Coronary artery (tissue), 2 donors: ENCODE measurements around the gene ITGA2.
"Not testable (repeated sequence)": the region's sequence is repeated elsewhere in the genome, so short reads cannot be mapped to it uniquely, and the experiment has no call there.

Experiments used
- DNase-seq: peaks from one replicate; pipeline ENCODE4 v3.0.0-alpha.2; 2017; ENCODE audit warnings: low spot score
- H3K27ac ChIP-seq, 2 donors: fragments of 200-600 bp; sonication (generic); one replicate each; pipeline ENCODE4 v1.5.1; 2016 to 2019
- H3K4me3 ChIP-seq: fragments of 200-600 bp; sonication (generic); 2 replicates; pipeline ENCODE4 v1.5.1; 2016; ENCODE audit warnings: mild to moderate bottlenecking, moderate library complexity
- TF ChIP-seq, protein P1 (sequence below): fragments of 200-600 bp; sonication (generic); IDR thresholded peaks from one replicate; pipeline ENCODE4 v1.5.1; 2019; ENCODE audit warnings: antibody characterized with exemption

Gene ITGA2

DNA sequence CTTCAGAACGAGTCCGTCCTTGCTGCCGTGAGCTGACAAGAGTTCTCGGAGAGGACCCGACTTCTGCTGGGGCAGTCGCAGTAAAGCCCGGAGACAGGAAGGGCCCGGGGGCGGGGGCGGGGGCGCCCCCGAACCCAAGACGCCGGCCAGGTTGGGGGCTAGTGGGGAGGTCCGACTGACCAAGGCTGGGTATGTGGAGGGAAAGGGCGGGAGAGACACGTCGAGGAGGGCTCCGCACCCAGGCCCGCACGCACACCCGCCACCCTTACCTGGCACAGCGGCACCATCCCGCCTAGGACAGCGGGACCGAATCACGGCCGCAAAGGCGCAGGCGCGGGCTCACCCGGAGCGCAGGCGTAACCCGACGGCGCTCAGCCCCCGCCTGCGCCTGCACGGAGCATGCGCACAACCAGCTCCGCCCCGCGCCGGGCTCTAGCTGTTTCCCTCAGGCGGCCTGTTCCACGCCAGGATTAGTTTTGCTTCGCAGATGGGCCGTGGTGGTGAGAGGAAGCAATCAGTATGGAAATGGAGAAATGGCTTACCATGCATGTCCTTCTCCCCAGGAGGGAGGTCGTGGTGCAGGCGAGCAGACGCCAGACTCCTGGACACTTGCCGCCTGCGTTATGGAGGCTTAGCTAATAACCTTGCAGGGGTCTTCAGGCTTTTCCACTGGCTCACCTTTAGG lies 120.4 kb downstream of the ITGA2 start, which contains the start of gene MOCS2:
TSS of gene MOCS2 (minus strand) at position 315 of the 685 bp plus-strand sequence. CDS start 2,583 bp downstream, outside the sequence.
- peak; percentile 90 for DNase-seq
- TF ChIP-seq, protein P1, sequence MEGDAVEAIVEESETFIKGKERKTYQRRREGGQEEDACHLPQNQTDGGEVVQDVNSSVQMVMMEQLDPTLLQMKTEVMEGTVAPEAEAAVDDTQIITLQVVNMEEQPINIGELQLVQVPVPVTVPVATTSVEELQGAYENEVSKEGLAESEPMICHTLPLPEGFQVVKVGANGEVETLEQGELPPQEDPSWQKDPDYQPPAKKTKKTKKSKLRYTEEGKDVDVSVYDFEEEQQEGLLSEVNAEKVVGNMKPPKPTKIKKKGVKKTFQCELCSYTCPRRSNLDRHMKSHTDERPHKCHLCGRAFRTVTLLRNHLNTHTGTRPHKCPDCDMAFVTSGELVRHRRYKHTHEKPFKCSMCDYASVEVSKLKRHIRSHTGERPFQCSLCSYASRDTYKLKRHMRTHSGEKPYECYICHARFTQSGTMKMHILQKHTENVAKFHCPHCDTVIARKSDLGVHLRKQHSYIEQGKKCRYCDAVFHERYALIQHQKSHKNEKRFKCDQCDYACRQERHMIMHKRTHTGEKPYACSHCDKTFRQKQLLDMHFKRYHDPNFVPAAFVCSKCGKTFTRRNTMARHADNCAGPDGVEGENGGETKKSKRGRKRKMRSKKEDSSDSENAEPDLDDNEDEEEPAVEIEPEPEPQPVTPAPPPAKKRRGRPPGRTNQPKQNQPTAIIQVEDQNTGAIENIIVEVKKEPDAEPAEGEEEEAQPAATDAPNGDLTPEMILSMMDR = no peak
- peak within 1 kb of the TSS; percentile 72 to 86 for H3K27ac ChIP-seq
- peak within 1 kb of the TSS; percentile 84 for H3K4me3 ChIP-seq

DNA sequence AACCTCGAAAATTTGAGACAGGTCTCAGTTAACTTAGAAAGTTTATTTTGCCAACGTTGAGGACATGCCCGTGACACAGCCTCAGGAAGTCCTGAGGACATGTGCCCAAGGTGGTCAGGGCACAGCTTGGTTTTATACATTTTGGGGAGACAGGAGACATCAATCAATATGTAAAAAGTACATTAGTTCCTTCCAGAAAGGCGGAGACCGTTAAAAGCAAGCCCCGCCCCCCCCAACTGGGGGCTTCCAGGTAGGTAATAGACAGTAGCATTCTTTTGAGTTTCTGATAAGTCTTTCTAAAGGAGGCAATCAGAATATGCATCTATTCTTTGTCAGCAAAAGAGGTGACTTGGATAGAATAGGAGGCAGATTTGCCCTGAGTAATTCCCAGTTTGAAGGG lies 121.0 kb downstream of the ITGA2 start:
- DNase-seq = no peak
- TF ChIP-seq, protein P1 = no peak

DNA sequence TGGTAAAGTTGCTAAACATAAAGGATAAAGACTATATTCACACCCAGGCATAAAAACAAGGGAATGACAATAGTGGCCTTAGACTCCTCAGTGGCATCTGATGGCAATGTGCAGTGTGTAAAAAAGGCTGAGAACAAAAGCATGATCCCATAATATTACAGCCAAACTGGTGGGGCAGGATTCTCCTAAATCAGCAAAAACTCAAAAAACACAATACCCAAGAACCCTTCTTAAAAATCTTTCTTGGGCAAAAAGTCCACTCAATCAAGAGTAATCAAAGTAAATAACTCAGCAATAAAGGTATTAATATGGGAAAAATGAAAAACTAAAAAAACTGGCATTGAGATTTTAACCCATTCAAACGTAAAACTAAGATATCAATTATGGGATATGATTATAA lies 122.0 kb downstream of the ITGA2 start:
- TF ChIP-seq, protein P1 = no peak
- Histone ChIP-seq H3K27ac (no peak overlapping the region), H3K4me3 (no peak overlapping the region)
- DNase-seq = no peak

More for the DNA sequence above, 121.0 kb downstream of the ITGA2 start:
- Histone ChIP-seq H3K4me3 (peak overlapping the region; percentile 84), H3K27ac (peak overlapping the region; percentile 72 to 86)

- H3K4me3 ChIP-seq, DNase-seq, H3K27ac ChIP-seq: not testable (repeated sequence)
Observed at GRCh38 chr5:53112307-53112706, 123.2 kb downstream of the ITGA2 start.

GRCh38 chr5:53112909-53113308 lies 123.8 kb downstream of the ITGA2 start:
- Histone ChIP-seq H3K27ac (no peak overlapping the region), H3K4me3 (no peak overlapping the region)
- no peak for DNase-seq
- TF ChIP-seq, protein P1 = no peak

DNA sequence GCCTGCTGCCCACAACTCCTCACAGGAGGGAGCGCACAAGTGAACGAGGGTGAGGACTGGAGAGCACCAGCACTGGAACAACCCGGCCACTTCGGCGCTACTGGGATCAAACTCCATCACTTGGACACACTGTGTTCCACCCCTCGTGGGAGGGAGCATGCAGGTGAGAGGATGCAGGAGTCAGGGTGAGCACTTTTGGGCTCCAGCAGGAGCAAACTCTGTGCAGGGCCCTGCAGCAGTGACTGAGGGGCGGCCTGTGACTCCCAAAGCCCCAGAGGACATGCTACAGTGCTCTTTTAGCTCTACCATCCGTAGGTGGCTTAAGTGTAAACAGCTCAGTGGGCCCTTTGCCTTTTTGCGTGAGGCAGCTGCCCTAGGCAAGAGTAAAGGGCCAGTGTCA lies 124.8 kb downstream of the ITGA2 start:
- no peak overlapping the region for H3K4me3 ChIP-seq
- H3K27ac ChIP-seq = no peak overlapping the region
- no peak for DNase-seq
- TF ChIP-seq, protein P1 = no peak

DNA sequence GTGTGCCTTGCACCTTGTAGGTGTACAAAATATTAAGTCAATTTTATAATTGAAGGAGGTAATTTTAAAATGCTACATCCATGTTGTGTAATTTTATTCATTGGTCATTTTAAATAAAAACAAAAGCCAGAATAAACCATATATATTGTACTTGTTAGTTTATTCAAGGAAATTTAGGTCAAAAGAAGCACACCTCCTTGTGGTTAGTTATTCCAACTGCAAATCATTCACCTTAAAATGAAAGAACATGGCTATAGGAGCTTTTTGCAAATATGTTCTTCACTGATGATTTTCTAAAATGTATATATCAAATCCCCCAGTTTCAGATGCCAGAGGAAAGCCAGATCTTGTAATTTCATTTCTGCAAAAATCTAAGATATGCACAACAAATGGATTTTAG lies 125.8 kb downstream of the ITGA2 start:
- no peak for DNase-seq
- Histone ChIP-seq H3K27ac (no peak overlapping the region), H3K4me3 (no peak overlapping the region)
- TF ChIP-seq, protein P1 = no peak
